ENCODE data around the gene RNF144B. TPM values are rescaled to one million over a fixed set of nuclear protein-coding genes. Genes with fewer than 3 reads are reported as not detected.

RNF144B gene
- total and polyA plus RNA-seq, 2 experiments from 2014 or later = 4.2 to 9.0 TPM

DNA sequence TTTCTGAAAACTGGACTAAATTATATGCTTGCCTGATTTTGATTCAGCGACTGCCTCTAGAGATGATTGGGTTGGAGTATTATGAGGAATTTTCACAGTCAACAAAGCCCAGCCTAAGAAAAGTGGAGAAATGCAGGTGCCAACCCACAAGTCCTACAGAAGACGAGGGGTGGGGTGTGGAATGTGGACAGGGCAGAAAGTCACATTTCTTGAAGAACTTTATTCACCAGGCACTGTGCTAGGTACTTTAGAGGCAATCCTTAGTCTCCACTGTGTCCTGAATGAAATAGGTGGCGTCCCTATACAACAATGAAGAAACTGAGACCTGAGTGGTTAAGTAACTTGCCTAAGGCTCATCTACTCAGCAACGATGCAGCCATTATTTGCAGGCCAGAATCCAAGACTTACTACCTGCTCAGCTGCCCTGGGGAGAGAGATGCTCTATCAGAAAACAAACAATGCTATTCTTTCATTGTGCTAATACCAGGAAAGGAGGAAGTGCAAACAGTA, 106.3 kb downstream of the RNF144B start:
- H3F3A ChIP-seq (replicated peaks; ENCODE audit: low read depth) = no peaks in the 10 kb centered on the region
- TF ChIP-seq, protein P1, sequence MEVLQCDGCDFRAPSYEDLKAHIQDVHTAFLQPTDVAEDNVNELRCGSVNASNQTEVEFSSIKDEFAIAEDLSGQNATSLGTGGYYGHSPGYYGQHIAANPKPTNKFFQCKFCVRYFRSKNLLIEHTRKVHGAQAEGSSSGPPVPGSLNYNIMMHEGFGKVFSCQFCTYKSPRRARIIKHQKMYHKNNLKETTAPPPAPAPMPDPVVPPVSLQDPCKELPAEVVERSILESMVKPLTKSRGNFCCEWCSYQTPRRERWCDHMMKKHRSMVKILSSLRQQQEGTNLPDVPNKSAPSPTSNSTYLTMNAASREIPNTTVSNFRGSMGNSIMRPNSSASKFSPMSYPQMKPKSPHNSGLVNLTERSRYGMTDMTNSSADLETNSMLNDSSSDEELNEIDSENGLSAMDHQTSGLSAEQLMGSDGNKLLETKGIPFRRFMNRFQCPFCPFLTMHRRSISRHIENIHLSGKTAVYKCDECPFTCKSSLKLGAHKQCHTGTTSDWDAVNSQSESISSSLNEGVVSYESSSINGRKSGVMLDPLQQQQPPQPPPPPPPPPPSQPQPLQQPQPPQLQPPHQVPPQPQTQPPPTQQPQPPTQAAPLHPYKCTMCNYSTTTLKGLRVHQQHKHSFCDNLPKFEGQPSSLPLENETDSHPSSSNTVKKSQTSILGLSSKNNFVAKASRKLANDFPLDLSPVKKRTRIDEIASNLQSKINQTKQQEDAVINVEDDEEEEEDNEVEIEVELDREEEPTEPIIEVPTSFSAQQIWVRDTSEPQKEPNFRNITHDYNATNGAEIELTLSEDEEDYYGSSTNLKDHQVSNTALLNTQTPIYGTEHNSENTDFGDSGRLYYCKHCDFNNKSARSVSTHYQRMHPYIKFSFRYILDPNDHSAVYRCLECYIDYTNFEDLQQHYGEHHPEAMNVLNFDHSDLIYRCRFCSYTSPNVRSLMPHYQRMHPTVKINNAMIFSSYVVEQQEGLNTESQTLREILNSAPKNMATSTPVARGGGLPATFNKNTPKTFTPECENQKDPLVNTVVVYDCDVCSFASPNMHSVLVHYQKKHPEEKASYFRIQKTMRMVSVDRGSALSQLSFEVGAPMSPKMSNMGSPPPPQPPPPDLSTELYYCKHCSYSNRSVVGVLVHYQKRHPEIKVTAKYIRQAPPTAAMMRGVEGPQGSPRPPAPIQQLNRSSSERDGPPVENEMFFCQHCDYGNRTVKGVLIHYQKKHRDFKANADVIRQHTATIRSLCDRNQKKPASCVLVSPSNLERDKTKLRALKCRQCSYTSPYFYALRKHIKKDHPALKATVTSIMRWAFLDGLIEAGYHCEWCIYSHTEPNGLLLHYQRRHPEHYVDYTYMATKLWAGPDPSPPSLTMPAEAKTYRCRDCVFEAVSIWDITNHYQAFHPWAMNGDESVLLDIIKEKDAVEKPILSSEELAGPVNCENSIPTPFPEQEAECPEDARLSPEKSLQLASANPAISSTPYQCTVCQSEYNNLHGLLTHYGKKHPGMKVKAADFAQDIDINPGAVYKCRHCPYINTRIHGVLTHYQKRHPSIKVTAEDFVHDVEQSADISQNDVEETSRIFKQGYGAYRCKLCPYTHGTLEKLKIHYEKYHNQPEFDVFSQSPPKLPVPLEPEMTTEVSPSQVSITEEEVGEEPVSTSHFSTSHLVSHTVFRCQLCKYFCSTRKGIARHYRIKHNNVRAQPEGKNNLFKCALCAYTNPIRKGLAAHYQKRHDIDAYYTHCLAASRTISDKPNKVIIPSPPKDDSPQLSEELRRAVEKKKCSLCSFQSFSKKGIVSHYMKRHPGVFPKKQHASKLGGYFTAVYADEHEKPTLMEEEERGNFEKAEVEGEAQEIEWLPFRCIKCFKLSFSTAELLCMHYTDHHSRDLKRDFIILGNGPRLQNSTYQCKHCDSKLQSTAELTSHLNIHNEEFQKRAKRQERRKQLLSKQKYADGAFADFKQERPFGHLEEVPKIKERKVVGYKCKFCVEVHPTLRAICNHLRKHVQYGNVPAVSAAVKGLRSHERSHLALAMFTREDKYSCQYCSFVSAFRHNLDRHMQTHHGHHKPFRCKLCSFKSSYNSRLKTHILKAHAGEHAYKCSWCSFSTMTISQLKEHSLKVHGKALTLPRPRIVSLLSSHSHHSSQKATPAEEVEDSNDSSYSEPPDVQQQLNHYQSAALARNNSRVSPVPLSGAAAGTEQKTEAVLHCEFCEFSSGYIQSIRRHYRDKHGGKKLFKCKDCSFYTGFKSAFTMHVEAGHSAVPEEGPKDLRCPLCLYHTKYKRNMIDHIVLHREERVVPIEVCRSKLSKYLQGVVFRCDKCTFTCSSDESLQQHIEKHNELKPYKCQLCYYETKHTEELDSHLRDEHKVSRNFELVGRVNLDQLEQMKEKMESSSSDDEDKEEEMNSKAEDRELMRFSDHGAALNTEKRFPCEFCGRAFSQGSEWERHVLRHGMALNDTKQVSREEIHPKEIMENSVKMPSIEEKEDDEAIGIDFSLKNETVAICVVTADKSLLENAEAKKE (CRISPR knock-in tag; IDR thresholded peaks at IDR 0.05) = no peak
- TF ChIP-seq JUNB (IDR thresholded peaks at IDR 0.05; ENCODE audit: unreplicated experiment) (no peak), POLR2AphosphoS5 (IDR thresholded peaks at IDR 0.05; ENCODE audit: low read depth) (no peak), ZNF331 (CRISPR knock-in tag; IDR thresholded peaks at IDR 0.05; ENCODE audit: low read depth) (no peak), EZH2phosphoT487 (IDR thresholded peaks at IDR 0.05; ENCODE audit: unreplicated experiment) (no peak), NANOG (IDR thresholded peaks at IDR 0.05; ENCODE audit: borderline replicate concordance) (no peak), CREB1 (CRISPR knock-in tag; IDR thresholded peaks at IDR 0.05; ENCODE audit: low read depth) (no peak), EZH2 (IDR thresholded peaks at IDR 0.05; ENCODE audit: low read depth, unreplicated experiment) (no peak)
- TF ChIP-seq, protein P2, sequence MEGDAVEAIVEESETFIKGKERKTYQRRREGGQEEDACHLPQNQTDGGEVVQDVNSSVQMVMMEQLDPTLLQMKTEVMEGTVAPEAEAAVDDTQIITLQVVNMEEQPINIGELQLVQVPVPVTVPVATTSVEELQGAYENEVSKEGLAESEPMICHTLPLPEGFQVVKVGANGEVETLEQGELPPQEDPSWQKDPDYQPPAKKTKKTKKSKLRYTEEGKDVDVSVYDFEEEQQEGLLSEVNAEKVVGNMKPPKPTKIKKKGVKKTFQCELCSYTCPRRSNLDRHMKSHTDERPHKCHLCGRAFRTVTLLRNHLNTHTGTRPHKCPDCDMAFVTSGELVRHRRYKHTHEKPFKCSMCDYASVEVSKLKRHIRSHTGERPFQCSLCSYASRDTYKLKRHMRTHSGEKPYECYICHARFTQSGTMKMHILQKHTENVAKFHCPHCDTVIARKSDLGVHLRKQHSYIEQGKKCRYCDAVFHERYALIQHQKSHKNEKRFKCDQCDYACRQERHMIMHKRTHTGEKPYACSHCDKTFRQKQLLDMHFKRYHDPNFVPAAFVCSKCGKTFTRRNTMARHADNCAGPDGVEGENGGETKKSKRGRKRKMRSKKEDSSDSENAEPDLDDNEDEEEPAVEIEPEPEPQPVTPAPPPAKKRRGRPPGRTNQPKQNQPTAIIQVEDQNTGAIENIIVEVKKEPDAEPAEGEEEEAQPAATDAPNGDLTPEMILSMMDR (conservative IDR thresholded peaks at IDR 0.05; ENCODE audit: low read depth in 2 of 2) = no peak
- TF ChIP-seq, protein P3, sequence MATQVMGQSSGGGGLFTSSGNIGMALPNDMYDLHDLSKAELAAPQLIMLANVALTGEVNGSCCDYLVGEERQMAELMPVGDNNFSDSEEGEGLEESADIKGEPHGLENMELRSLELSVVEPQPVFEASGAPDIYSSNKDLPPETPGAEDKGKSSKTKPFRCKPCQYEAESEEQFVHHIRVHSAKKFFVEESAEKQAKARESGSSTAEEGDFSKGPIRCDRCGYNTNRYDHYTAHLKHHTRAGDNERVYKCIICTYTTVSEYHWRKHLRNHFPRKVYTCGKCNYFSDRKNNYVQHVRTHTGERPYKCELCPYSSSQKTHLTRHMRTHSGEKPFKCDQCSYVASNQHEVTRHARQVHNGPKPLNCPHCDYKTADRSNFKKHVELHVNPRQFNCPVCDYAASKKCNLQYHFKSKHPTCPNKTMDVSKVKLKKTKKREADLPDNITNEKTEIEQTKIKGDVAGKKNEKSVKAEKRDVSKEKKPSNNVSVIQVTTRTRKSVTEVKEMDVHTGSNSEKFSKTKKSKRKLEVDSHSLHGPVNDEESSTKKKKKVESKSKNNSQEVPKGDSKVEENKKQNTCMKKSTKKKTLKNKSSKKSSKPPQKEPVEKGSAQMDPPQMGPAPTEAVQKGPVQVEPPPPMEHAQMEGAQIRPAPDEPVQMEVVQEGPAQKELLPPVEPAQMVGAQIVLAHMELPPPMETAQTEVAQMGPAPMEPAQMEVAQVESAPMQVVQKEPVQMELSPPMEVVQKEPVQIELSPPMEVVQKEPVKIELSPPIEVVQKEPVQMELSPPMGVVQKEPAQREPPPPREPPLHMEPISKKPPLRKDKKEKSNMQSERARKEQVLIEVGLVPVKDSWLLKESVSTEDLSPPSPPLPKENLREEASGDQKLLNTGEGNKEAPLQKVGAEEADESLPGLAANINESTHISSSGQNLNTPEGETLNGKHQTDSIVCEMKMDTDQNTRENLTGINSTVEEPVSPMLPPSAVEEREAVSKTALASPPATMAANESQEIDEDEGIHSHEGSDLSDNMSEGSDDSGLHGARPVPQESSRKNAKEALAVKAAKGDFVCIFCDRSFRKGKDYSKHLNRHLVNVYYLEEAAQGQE (IDR thresholded peaks at IDR 0.05; ENCODE audit: unreplicated experiment) = no peak
- Mint-ChIP-seq H3K9me3 (no peaks in the 10 kb centered on the region), H3K4me3 (no peak overlapping the region), H3K4me1 (peaks cover 27% of the 10 kb centered on the region), H3K27me3 (ENCODE audit: insufficient read depth, low read depth, poor library complexity) (peaks cover 2% of the 10 kb centered on the region), H3K36me3 (ENCODE audit: low read depth) (no peaks in the 10 kb centered on the region), H3K27ac (no peak overlapping the region)
- DNase-seq (ENCODE audit: low spot score) = no peak
- H3K27me3 ChIP-seq (ENCODE audit: insufficient read depth) = no peaks in the 10 kb centered on the region
- peaks cover 16% of the 10 kb centered on the region for H3K4me1 ChIP-seq (ENCODE audit: insufficient read depth)
- ATAC-seq = no peak
- H3K9me2 ChIP-seq (ENCODE audit: insufficient read depth) = peaks cover 12% of the 10 kb centered on the region
- H3K79me2 ChIP-seq (replicated peaks; ENCODE audit: insufficient read depth) = no peaks in the 10 kb centered on the region
- H3K4me2 ChIP-seq = no peak overlapping the region
- H3K36me3 ChIP-seq (ENCODE audit: insufficient read depth) = no peaks in the 10 kb centered on the region
- H2AFZ ChIP-seq = no peak overlapping the region
- no peaks in the 10 kb centered on the region for H4K20me1 ChIP-seq (replicated peaks; ENCODE audit: insufficient read depth)
- H3K4me3 ChIP-seq = no peak overlapping the region
- no peak overlapping the region for H3K27ac ChIP-seq (ENCODE audit: low read depth)
